Prostate gland (tissue), 2 donors: ENCODE results near the gene MYO15B. TPM values are rescaled to one million over a fixed set of nuclear protein-coding genes. Genes with fewer than 3 reads are reported as not detected.

Source experiments
- DNase-seq: peaks from one replicate; pipeline ENCODE4 v3.0.0-alpha.2; 2019; ENCODE audit warnings: low spot score
- H3K27ac ChIP-seq, 2 donors: fragments of 200-600 bp; sonication (generic); 2 replicates each; pipeline ENCODE4 v1.5.1; 2017 to 2019
- H3K27me3 ChIP-seq: fragments of 200-600 bp; sonication (generic); replicated peaks from 2 replicates; pipeline ENCODE4 v1.5.1; 2019; ENCODE audit not compliant: insufficient read depth
- H3K36me3 ChIP-seq, 2 donors: fragments of 200-600 bp; sonication (generic); 1 replicate in 1 of 2; 2 replicates in 1 of 2; pipeline versions ENCODE4 v1.5.1 to v1.8.1; 2017 to 2019
- H3K4me1 ChIP-seq: fragments of 200-600 bp; sonication (generic); replicated peaks from 2 replicates; pipeline ENCODE4 v1.5.1; 2019
- H3K4me3 ChIP-seq, 2 donors: fragments of 200-600 bp; sonication (generic); 2 replicates each; pipeline ENCODE4 v1.5.1; 2017 to 2019
- H3K9me3 ChIP-seq: fragments of 200-600 bp; sonication (generic); 2 replicates; pipeline ENCODE4 v1.5.1; 2017
- CTCF ChIP-seq, 4 experiments: fragments of 200-600 bp in 2 of 4; fragments of 450-650 bp in 2 of 4; sonication (generic) in 2 of 4; IDR thresholded peaks; 1 replicate in 3 of 4; 2 replicates in 1 of 4; pipeline ENCODE4 v1.5.1; 2016 to 2019; ENCODE audit warnings: antibody characterized with exemption in 4 of 4, mild to moderate bottlenecking in 2 of 4, moderate library complexity in 2 of 4
- POLR2A ChIP-seq: fragments of 450-650 bp; IDR thresholded peaks from one replicate; pipeline ENCODE4 v1.6.1; 2016; ENCODE audit warnings: antibody characterized with exemption, mild to moderate bottlenecking
- POLR2AphosphoS5 ChIP-seq: sonication (generic); formaldehyde crosslinking; IDR thresholded peaks from one replicate; pipeline ENCODE4 v1.6.1; 2017; ENCODE audit warnings: antibody characterized with exemption
- WGBS: methylation state at CpG from one replicate; pipeline ENCODE4 v1.1.5; 2018; 5-methylcytosine and 5-hydroxymethylcytosine counted together
- intact Hi-C: fragments of 100-400 bp; cut with DNase I; formaldehyde crosslinking; loops from one replicate; pipeline ENCODE4 v1.14.2; 2022
- total RNA-seq, 2 donors: library from RNA; depleted of rRNA; stranded (reverse); fragments of >200 nt; gene quantifications; one replicate each; pipeline ENCODE4 v1.1.0, GENCODE V29; 2016

MYO15B gene
- total RNA-seq, 2 donors from 2014 or later: 86.5 to 214 TPM

- TF ChIP-seq POLR2AphosphoS5 (peak; percentile 61), CTCF (IDR thresholded peaks at IDR 0.05) (peak; percentile 92 to 97 (median 96)), POLR2A (no peak)
- H3K27me3 ChIP-seq: no peaks in the 10 kb centered on the region
- peak; percentile 78 for DNase-seq
- 9% methylated on average over 18 of the region's 19 CpGs for WGBS
- H3K36me3 ChIP-seq: no peaks in the 10 kb centered on the region
- intact Hi-C loops: loop anchor here (1.0 kb wide), 1 partner anchor 117 kb away; no protein-coding TSS in a partner anchor
- H3K27ac ChIP-seq: peak within 1 kb of the TSS; percentile 77 to 78
- peaks cover 15% of the 10 kb centered on the region for H3K4me1 ChIP-seq
- no peaks in the 10 kb centered on the region for H3K9me3 ChIP-seq
- H3K4me3 ChIP-seq: no peak within 1 kb of the TSS
These were observed 45.4 kb downstream of the MYO15B start, which contains the start of gene SMIM5 for GRCh38 chr17:75632863-75633485. TSS of gene SMIM5 (plus strand) at chr17:75633434. CDS start at chr17:75640202, 6,768 bp downstream.

- Histone ChIP-seq H3K27ac (peak overlapping the region; percentile 77 to 78), H3K4me3 (no peak overlapping the region), H3K4me1 (peaks cover 15% of the 10 kb centered on the region), H3K9me3 (no peaks in the 10 kb centered on the region), H3K27me3 (no peaks in the 10 kb centered on the region), H3K36me3 (no peaks in the 10 kb centered on the region)
- intact Hi-C loops: loop anchor here (1.0 kb wide), 1 partner anchor 117 kb away; no protein-coding TSS in a partner anchor
- TF ChIP-seq POLR2A (peak; percentile 49), CTCF (IDR thresholded peaks at IDR 0.05) (peak; percentile 29 to 82 (median 66)), POLR2AphosphoS5 (peak; percentile 86)
- peak; percentile 94 for DNase-seq
- WGBS: 3% methylated on average over 23 of the region's 27 CpGs
These were observed 46.1 kb downstream of the MYO15B start for GRCh38 chr17:75633486-75634375.

- H3K27me3 ChIP-seq: no peaks in the 10 kb centered on the region
- no peaks in the 10 kb centered on the region for H3K36me3 ChIP-seq
- WGBS: 68% methylated on average over 8 of the region's 9 CpGs
- DNase-seq: no peak
- peaks cover 15% of the 10 kb centered on the region for H3K4me1 ChIP-seq
- H3K9me3 ChIP-seq: no peaks in the 10 kb centered on the region
- H3K4me3 ChIP-seq: no peak overlapping the region
- peak overlapping the region; percentile 77 to 78 for H3K27ac ChIP-seq
- intact Hi-C loops: no loop called here
- TF ChIP-seq CTCF (IDR thresholded peaks at IDR 0.05) (no peak), POLR2A (no peak), POLR2AphosphoS5 (no peak)
These were observed 46.8 kb downstream of the MYO15B start for GRCh38 chr17:75634376-75634740.

- no peak overlapping the region for H3K4me3 ChIP-seq
- H3K27me3 ChIP-seq: no peaks in the 10 kb centered on the region
- no peak for DNase-seq
- peak overlapping the region in 1 of 2 donors; percentile 77 for H3K27ac ChIP-seq
- WGBS: 81% methylated on average over 20 of the region's 20 CpGs
- intact Hi-C loops: no loop called here
- TF ChIP-seq CTCF (IDR thresholded peaks at IDR 0.05): no peak
- no peak for TF ChIP-seq POLR2A
- no peak for TF ChIP-seq POLR2AphosphoS5
- no peaks in the 10 kb centered on the region for H3K36me3 ChIP-seq
- peaks cover 15% of the 10 kb centered on the region for H3K4me1 ChIP-seq
- H3K9me3 ChIP-seq: no peaks in the 10 kb centered on the region
These were observed 47.4 kb downstream of the MYO15B start for GRCh38 chr17:75634754-75635609.
